ENCODE data around the gene ZNF467.

Gene ZNF467

GRCh38 chr7:149816267-149816751 lies 42.9 kb upstream of the ZNF467 start:
- TF ChIP-seq ZFP30 (CRISPR knock-in tag; IDR thresholded peaks at IDR 0.05), result no peak
- no peak for TF ChIP-seq CREB5 (CRISPR knock-in tag; IDR thresholded peaks at IDR 0.05; ENCODE audit: low read depth)
- TF ChIP-seq CSRNP3 (CRISPR knock-in tag; IDR thresholded peaks at IDR 0.05), result no peak
- no peak for TF ChIP-seq CSDC2 (CRISPR knock-in tag; IDR thresholded peaks at IDR 0.05)
- TF ChIP-seq PPARA (CRISPR knock-in tag; IDR thresholded peaks at IDR 0.05; ENCODE audit: borderline replicate concordance), result no peak
- no peak for TF ChIP-seq SNAI2 (CRISPR knock-in tag; IDR thresholded peaks at IDR 0.05)
- no peak for TF ChIP-seq TSHZ2 (CRISPR knock-in tag; IDR thresholded peaks at IDR 0.05)
- TF ChIP-seq ISL1 (CRISPR knock-in tag; IDR thresholded peaks at IDR 0.05), result no peak
- no peak for TF ChIP-seq GLIS3 (CRISPR knock-in tag; IDR thresholded peaks at IDR 0.05)
- TF ChIP-seq TCF4 (CRISPR knock-in tag; IDR thresholded peaks at IDR 0.05; ENCODE audit: borderline replicate concordance), result no peak
- no peak for TF ChIP-seq ZNF8 (CRISPR knock-in tag; IDR thresholded peaks at IDR 0.05)
- TF ChIP-seq ZFP3 (CRISPR knock-in tag; IDR thresholded peaks at IDR 0.05), result no peak
- TF ChIP-seq ZNF70 (CRISPR knock-in tag; IDR thresholded peaks at IDR 0.05), result no peak
- TF ChIP-seq ZC3H10 (CRISPR knock-in tag; IDR thresholded peaks at IDR 0.05), result no peak
- TF ChIP-seq ARNTL (CRISPR knock-in tag; IDR thresholded peaks at IDR 0.05; ENCODE audit: borderline replicate concordance, low read depth), result no peak
- no peak for TF ChIP-seq OSR1 (CRISPR knock-in tag; IDR thresholded peaks at IDR 0.05)
- no peak for TF ChIP-seq BACH2 (CRISPR knock-in tag; IDR thresholded peaks at IDR 0.05; ENCODE audit: borderline replicate concordance)
- TF ChIP-seq ESRRG (CRISPR knock-in tag; IDR thresholded peaks at IDR 0.05), result no peak
- no peak for ATAC-seq

GRCh38 chr7:149815661-149816266 lies 42.4 kb upstream of the ZNF467 start:
- no peak for ATAC-seq

GRCh38 chr7:149815121-149815520 lies 41.7 kb upstream of the ZNF467 start:
- no peak for ATAC-seq

More at GRCh38 chr7:149815661-149816266, 42.4 kb upstream of the ZNF467 start:
- TF ChIP-seq CREB5 (CRISPR knock-in tag; IDR thresholded peaks at IDR 0.05; ENCODE audit: low read depth), result no peak
- no peak for TF ChIP-seq TOX (CRISPR knock-in tag; IDR thresholded peaks at IDR 0.05; ENCODE audit: borderline replicate concordance)
- TF ChIP-seq OSR1 (CRISPR knock-in tag; IDR thresholded peaks at IDR 0.05), result no peak
- TF ChIP-seq ZNF565 (CRISPR knock-in tag; conservative IDR thresholded peaks at IDR 0.05; ENCODE audit: low read depth), result no peak
- TF ChIP-seq ZFP3 (CRISPR knock-in tag; IDR thresholded peaks at IDR 0.05), result no peak
- no peak for TF ChIP-seq SNAI2 (CRISPR knock-in tag; IDR thresholded peaks at IDR 0.05)
- no peak for TF ChIP-seq ARNTL (CRISPR knock-in tag; IDR thresholded peaks at IDR 0.05; ENCODE audit: borderline replicate concordance, low read depth)

GRCh38 chr7:149814494-149814893 lies 41.1 kb upstream of the ZNF467 start:
- ATAC-seq, result no peak
- no peak for TF ChIP-seq PATZ1 (CRISPR knock-in tag; IDR thresholded peaks at IDR 0.05; ENCODE audit: borderline replicate concordance)
- no peak for TF ChIP-seq ISL1 (CRISPR knock-in tag; IDR thresholded peaks at IDR 0.05)
- TF ChIP-seq ZNF8 (CRISPR knock-in tag; IDR thresholded peaks at IDR 0.05), result no peak
- no peak for TF ChIP-seq POU6F1 (CRISPR knock-in tag; IDR thresholded peaks at IDR 0.05; ENCODE audit: borderline replicate concordance, low read depth)
- no peak for TF ChIP-seq ZNF70 (CRISPR knock-in tag; IDR thresholded peaks at IDR 0.05)
- no peak for TF ChIP-seq SNAI2 (CRISPR knock-in tag; IDR thresholded peaks at IDR 0.05)
- TF ChIP-seq ESRRG (CRISPR knock-in tag; IDR thresholded peaks at IDR 0.05), result no peak

More at GRCh38 chr7:149815121-149815520, 41.7 kb upstream of the ZNF467 start:
- no peak for TF ChIP-seq ZC3H10 (CRISPR knock-in tag; IDR thresholded peaks at IDR 0.05)
- TF ChIP-seq ZFP3 (CRISPR knock-in tag; IDR thresholded peaks at IDR 0.05), result no peak
- no peak for TF ChIP-seq OSR1 (CRISPR knock-in tag; IDR thresholded peaks at IDR 0.05)
- TF ChIP-seq ESRRG (CRISPR knock-in tag; IDR thresholded peaks at IDR 0.05), result no peak
- no peak for TF ChIP-seq RARB (CRISPR knock-in tag; IDR thresholded peaks at IDR 0.05)
- TF ChIP-seq ZNF8 (CRISPR knock-in tag; IDR thresholded peaks at IDR 0.05), result no peak
- no peak for TF ChIP-seq ZNF565 (CRISPR knock-in tag; conservative IDR thresholded peaks at IDR 0.05; ENCODE audit: low read depth)
- no peak for TF ChIP-seq TCF4 (CRISPR knock-in tag; IDR thresholded peaks at IDR 0.05; ENCODE audit: borderline replicate concordance)
- no peak for TF ChIP-seq ZNF70 (CRISPR knock-in tag; IDR thresholded peaks at IDR 0.05)

Measured in SK-N-SH treated with all-trans-retinoic acid at 6 μM for 48 hours (cell line).